ENCODE results near the gene DLGAP4. TPM values are rescaled to one million over a fixed set of nuclear protein-coding genes. Genes with fewer than 3 reads are reported as not detected.

Gene DLGAP4
- total and polyA plus RNA-seq, 9 of the 15 experiments (the other 6 are each of a cell fraction or from before 2014, with no cell fraction given), result 0.31 to 34.1 (median 4.5) TPM

DNA sequence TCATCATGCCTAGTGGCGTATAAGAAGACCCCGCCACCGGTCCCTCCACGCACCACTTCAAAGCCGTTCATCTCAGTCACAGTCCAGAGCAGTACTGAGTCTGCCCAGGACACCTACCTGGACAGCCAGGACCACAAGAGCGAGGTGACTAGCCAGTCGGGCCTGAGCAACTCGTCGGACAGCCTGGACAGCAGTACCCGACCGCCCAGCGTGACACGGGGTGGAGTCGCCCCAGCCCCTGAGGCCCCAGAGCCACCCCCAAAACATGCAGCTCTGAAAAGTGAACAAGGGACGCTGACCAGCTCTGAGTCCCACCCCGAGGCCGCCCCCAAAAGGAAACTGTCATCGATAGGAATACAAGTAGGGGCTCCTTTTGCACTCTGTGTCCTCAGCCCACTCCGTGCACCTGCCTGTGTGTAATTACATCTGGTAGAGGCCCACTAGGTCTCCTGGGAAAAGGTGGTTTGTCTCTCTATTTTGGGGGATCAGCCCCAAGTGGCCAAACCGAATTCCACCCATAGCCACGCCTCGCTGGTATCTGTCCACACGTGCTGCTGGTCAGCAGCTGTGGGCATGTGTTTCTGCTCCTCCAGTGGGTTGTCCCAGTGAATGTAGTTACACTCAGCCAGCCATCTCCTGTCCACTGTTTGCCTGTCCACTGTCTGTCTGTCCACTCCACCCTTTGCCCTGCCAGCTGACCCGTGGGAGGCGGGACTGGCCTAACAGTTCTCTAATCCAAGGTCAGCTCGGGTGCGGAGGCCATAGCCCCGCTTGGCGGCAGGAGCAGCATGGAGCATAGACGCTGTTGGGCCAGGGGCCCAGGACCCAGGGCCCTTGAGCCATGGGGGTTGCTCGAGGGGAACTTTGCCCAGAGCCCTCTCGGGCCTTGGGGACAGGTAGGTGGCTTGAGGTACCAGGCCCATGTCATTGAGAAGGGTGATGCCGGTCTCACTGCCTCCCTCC, 190.8 kb downstream of the DLGAP4 start (continued):
- TF ChIP-seq, protein P1, sequence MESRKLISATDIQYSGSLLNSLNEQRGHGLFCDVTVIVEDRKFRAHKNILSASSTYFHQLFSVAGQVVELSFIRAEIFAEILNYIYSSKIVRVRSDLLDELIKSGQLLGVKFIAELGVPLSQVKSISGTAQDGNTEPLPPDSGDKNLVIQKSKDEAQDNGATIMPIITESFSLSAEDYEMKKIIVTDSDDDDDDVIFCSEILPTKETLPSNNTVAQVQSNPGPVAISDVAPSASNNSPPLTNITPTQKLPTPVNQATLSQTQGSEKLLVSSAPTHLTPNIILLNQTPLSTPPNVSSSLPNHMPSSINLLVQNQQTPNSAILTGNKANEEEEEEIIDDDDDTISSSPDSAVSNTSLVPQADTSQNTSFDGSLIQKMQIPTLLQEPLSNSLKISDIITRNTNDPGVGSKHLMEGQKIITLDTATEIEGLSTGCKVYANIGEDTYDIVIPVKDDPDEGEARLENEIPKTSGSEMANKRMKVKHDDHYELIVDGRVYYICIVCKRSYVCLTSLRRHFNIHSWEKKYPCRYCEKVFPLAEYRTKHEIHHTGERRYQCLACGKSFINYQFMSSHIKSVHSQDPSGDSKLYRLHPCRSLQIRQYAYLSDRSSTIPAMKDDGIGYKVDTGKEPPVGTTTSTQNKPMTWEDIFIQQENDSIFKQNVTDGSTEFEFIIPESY (CRISPR knock-in tag; IDR thresholded peaks at IDR 0.05), result no peak

DNA sequence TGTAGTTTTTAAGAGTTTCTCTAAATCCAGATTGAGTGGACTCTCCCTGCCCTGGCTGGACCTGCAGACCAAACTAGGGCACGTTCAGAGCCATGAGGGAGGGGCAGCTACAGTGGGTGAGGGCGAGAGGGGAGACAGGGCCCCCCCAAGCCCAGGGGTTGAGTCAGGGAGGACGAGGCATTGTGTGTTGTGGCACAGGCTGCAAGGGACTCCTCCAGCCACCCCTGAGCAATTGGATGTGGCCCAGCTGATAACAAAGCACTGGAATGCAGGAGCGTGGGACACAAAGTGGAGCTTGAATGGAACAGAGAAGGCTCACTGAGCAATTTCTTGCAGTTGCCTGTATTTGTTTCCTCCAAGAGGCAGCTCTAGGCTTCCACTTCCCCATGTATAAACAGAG, 191.7 kb downstream of the DLGAP4 start:
- ChIA-PET CTCF (ENCODE audit: low intra/inter-chr PET ratio) (no interaction called here), POLR2A (no interaction called here)
- no peak overlapping the region for H3K27ac ChIP-seq (ENCODE audit: extremely low read depth, low read depth, low read length)
- H3K4me3 ChIP-seq, result no peak overlapping the region
- peaks cover 9% of the 10 kb centered on the region for H4K20me1 ChIP-seq (replicated peaks; ENCODE audit: control insufficient read depth, insufficient read depth, low read length)
- H3K9me3 ChIP-seq (replicated peaks; ENCODE audit: control insufficient read depth, insufficient read depth, low read depth, low read length), result no peaks in the 10 kb centered on the region
- 74% methylated on average over 3 of the region's 4 CpGs for WGBS (ENCODE audit: insufficient coverage, low coverage, missing lambda C conversion rate)
- in situ Hi-C loops (cut with MboI) (no loop called here), intact Hi-C loops (cut with micrococcal nuclease) (no loop called here)
- H3K9me1 ChIP-seq (ENCODE audit: control insufficient read depth, insufficient read depth, low read length), result peaks cover 3% of the 10 kb centered on the region
- peak overlapping the region in 1 of 2 experiments; percentile 14; a peak in 1 of 4 replicates for H3K9ac ChIP-seq (ENCODE audit: insufficient read depth in 1 of 2, low read depth in 2 of 2, low read length in 2 of 2)
- ATAC-seq (no peak), FAIRE-seq (no peak), DNase-seq (ENCODE audit: extremely low read depth in 1 of 4, low spot score in 3 of 4) (no peak)
- no peak overlapping the region for H3K4me2 ChIP-seq (ENCODE audit: insufficient read depth, low read length)
- no peak overlapping the region for H2AFZ ChIP-seq (ENCODE audit: low read depth, low read length)
- no TSS peak for BruUV-seq (replicated peaks)
- H3K36me3 ChIP-seq (ENCODE audit: control insufficient read depth, insufficient read depth, low read length), result peaks cover 36% of the 10 kb centered on the region; the same call in 2 of the 3 replicates
- no peaks in the 10 kb centered on the region; the same call in 2 of the 3 replicates for H3K79me2 ChIP-seq (ENCODE audit: control insufficient read depth, insufficient read depth, low read length)
- no peaks in the 10 kb centered on the region for H3K27me3 ChIP-seq (ENCODE audit: control insufficient read depth in 2 of 2, insufficient read depth in 2 of 2, low read length in 2 of 2)
- H3K4me1 ChIP-seq (replicated peaks in 1 of 2; ENCODE audit: control insufficient read depth in 2 of 2, insufficient read depth in 2 of 2, low read length in 2 of 2), result peaks cover 0 to 16% of the 10 kb centered on the region in 2 experiments; a peak in 2 of 5 replicates
- TF ChIP-seq RBFOX2 (IDR thresholded peaks at IDR 0.05; ENCODE audit: low read depth, low read length) (no peak), MCM7 (IDR thresholded peaks at IDR 0.05) (no peak), PHTF2 (CRISPR knock-in tag; IDR thresholded peaks at IDR 0.05) (no peak), SIX5 (IDR thresholded peaks at IDR 0.05; ENCODE audit: borderline replicate concordance in 1 of 2, insufficient read depth in 1 of 2, low read depth in 1 of 2, low read length in 2 of 2) (no peak), MLX (CRISPR knock-in tag; conservative IDR thresholded peaks at IDR 0.05) (no peak), FOXK1 (CRISPR knock-in tag; IDR thresholded peaks at IDR 0.05; ENCODE audit: borderline replicate concordance) (no peak), RBM22 (IDR thresholded peaks at IDR 0.05; ENCODE audit: low read depth, low read length, poor library complexity, severe bottlenecking) (no peak), FUS (optimal IDR thresholded peaks at IDR 0.05; ENCODE audit: low read depth, low read length) (no peak), FOXP1 (CRISPR knock-in tag; IDR thresholded peaks at IDR 0.05) (no peak), JUN (IDR thresholded peaks at IDR 0.05; ENCODE audit: borderline replicate concordance, low read depth, low read length) (no peak), JUN (CRISPR knock-in tag; IDR thresholded peaks at IDR 0.05; ENCODE audit: borderline replicate concordance) (no peak), E2F3 (CRISPR knock-in tag; IDR thresholded peaks at IDR 0.05) (no peak)
- TF ChIP-seq, protein P2, sequence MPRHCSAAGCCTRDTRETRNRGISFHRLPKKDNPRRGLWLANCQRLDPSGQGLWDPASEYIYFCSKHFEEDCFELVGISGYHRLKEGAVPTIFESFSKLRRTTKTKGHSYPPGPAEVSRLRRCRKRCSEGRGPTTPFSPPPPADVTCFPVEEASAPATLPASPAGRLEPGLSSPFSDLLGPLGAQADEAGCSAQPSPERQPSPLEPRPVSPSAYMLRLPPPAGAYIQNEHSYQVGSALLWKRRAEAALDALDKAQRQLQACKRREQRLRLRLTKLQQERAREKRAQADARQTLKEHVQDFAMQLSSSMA (CRISPR knock-in tag; IDR thresholded peaks at IDR 0.05), result no peak
- TF ChIP-seq, protein P3, sequence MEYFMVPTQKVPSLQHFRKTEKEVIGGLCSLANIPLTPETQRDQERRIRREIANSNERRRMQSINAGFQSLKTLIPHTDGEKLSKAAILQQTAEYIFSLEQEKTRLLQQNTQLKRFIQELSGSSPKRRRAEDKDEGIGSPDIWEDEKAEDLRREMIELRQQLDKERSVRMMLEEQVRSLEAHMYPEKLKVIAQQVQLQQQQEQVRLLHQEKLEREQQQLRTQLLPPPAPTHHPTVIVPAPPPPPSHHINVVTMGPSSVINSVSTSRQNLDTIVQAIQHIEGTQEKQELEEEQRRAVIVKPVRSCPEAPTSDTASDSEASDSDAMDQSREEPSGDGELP (CRISPR knock-in tag; IDR thresholded peaks at IDR 0.05; ENCODE audit: borderline replicate concordance), result no peak

All from K562 (cell line).